Psoas muscle (tissue), 8 donors: ENCODE data around the gene FIBIN. TPM values are rescaled to one million over a fixed set of nuclear protein-coding genes. Genes with fewer than 3 reads are reported as not detected.

Experiments used
- ATAC-seq, 4 donors: fragments of 200-7000 bp; cut with Tn5 transposase; one replicate each; pipeline ENCODE4 v1.9.1; 2020; ENCODE audit warnings: moderate library complexity in 3 of 4, mild to moderate bottlenecking in 2 of 4
- DNase-seq, 2 donors: peaks; one replicate each; pipeline ENCODE4 v3.0.0-alpha.2; 2020
- H3K27ac ChIP-seq: fragments of 200-600 bp; one replicate; pipeline ENCODE4 v1.8.0; 2022
- H3K27me3 ChIP-seq, 3 donors: fragments of 200-600 bp in 1 of 3; one replicate each; pipeline versions ENCODE4 v1.6.1 to v1.8.0; 2013 to 2022; ENCODE audit warnings: low read length in 2 of 3, mild to moderate bottlenecking in 2 of 3, moderate library complexity in 1 of 3; ENCODE audit not compliant: insufficient read depth in 3 of 3
- H3K36me3 ChIP-seq, 2 donors: fragments of 200-600 bp in 1 of 2; one replicate each; pipeline versions ENCODE4 v1.6.1 to v1.8.0; 2013 to 2022; ENCODE audit warnings: low read depth in 1 of 2, mild to moderate bottlenecking in 1 of 2, moderate library complexity in 1 of 2; ENCODE audit not compliant: insufficient read depth in 1 of 2
- H3K4me1 ChIP-seq: fragments of 200-600 bp; one replicate; pipeline ENCODE4 v1.8.0; 2022
- H3K4me3 ChIP-seq: fragments of 200-600 bp; one replicate; pipeline ENCODE4 v1.8.0; 2022; ENCODE audit warnings: mild to moderate bottlenecking
- H3K9me3 ChIP-seq: fragments of 200-600 bp; one replicate; pipeline ENCODE4 v1.8.0; 2022
- WGBS, 3 donors: extraction: QIAGEN DNeasy Blood & Tissue Kit; methylation state at CpG; one replicate each; pipeline versions ENCODE4 v1.1.6 to v1.1.7; 2013; 5-methylcytosine and 5-hydroxymethylcytosine counted together
- intact Hi-C, 2 donors: fragments of 100-400 bp; cut with DNase I; formaldehyde crosslinking; loops; one replicate each; pipeline versions ENCODE4 v1.11.0 to v1.14.2; 2022
- polyA plus RNA-seq, 3 donors: library from polyadenylated mRNA; stranded (reverse); fragments of 200-250 nt; gene quantifications; one replicate each; pipeline ENCODE4 v1.2.3, GENCODE V29; 2013
- total RNA-seq, 4 donors: library from RNA; stranded (reverse); fragmentation: NEBNext Ultra II Directional in 2 of 4; extraction: Animal tissue kit (Norgen Biotek cat#: 25700) in 2 of 4; gene quantifications; one replicate each; pipeline versions ENCODE4 v1.2.1 to v1.2.4, GENCODE V29; 2021 to 2023
- TF ChIP-seq, protein P1 (sequence below): fragments of 200-600 bp; IDR thresholded peaks from one replicate; pipeline ENCODE4 v1.8.0; 2022; ENCODE audit warnings: antibody characterized with exemption
- donor health status: healthy with polysubstance abuse.
- donor health status: DM: no; HTN: no; CAD: no; lungs with moderate emphysema.
- donor health status: Bipolar disorder and iron deficiency.
- donor health status: healthy.
- donor health status: DM: yes; HTN: yes; CAD: no.
- donor health status: DM: no; HTN: no; CAD: no.
- donor health status: DM: no; HTN: no; CAD: no.
- donor health status: DM: yes; HTN: yes; CAD: no.

FIBIN gene
- total and polyA plus RNA-seq, 7 donors: 3.0 to 8.9 (median 4.9) TPM

- 50 to 62% (median 58%) methylated on average over 4 of the region's 4 CpGs for WGBS, 3 donors
- ATAC-seq (no peak), DNase-seq (no peak)
- no peaks in the 10 kb centered on the region for H3K4me1 ChIP-seq
- no peak overlapping the region for H3K4me3 ChIP-seq
- no peaks in the 10 kb centered on the region for H3K9me3 ChIP-seq
- TF ChIP-seq, protein P1, sequence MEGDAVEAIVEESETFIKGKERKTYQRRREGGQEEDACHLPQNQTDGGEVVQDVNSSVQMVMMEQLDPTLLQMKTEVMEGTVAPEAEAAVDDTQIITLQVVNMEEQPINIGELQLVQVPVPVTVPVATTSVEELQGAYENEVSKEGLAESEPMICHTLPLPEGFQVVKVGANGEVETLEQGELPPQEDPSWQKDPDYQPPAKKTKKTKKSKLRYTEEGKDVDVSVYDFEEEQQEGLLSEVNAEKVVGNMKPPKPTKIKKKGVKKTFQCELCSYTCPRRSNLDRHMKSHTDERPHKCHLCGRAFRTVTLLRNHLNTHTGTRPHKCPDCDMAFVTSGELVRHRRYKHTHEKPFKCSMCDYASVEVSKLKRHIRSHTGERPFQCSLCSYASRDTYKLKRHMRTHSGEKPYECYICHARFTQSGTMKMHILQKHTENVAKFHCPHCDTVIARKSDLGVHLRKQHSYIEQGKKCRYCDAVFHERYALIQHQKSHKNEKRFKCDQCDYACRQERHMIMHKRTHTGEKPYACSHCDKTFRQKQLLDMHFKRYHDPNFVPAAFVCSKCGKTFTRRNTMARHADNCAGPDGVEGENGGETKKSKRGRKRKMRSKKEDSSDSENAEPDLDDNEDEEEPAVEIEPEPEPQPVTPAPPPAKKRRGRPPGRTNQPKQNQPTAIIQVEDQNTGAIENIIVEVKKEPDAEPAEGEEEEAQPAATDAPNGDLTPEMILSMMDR: no peak
- no peaks in the 10 kb centered on the region for H3K36me3 ChIP-seq
- H3K27ac ChIP-seq: no peak overlapping the region
- no peaks in the 10 kb centered on the region for H3K27me3 ChIP-seq
- intact Hi-C loops: no loop called here
Measured at GRCh38 chr11:27002838-27003237, 8.9 kb downstream of the FIBIN start.

DNA sequence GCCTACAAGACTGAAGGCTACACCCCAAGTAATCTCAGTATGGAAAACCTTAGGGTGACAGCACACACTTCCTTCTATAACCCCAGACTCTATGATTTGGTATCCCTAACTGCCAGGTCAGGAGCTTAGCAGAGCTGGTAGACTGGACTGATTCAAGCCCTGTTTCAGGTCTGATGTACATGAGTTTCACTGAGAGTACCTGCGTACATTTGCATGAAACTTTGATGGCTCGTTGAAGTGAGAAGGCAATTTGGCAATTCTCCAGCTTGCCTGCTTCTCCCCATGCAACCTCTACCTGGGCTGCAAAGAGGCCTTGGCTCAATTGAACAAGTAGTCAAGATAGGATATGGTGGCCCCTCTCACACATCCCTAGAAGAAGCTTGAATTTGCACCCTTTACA, 10.2 kb downstream of the FIBIN start:
- no peaks in the 10 kb centered on the region for H3K36me3 ChIP-seq
- H3K4me1 ChIP-seq: no peaks in the 10 kb centered on the region
- no peak overlapping the region for H3K27ac ChIP-seq
- no peaks in the 10 kb centered on the region for H3K9me3 ChIP-seq
- intact Hi-C loops: no loop called here
- no peaks in the 10 kb centered on the region for H3K27me3 ChIP-seq
- 87 to 89% (median 88%) methylated on average over 2 of the region's 2 CpGs for WGBS, 3 donors
- TF ChIP-seq, protein P1: no peak
- no peak for ATAC-seq
- no peak for DNase-seq
- H3K4me3 ChIP-seq: no peak overlapping the region

- intact Hi-C loops: no loop called here
Measured at GRCh38 chr11:27008811-27009535, 15.1 kb downstream of the FIBIN start.

DNA sequence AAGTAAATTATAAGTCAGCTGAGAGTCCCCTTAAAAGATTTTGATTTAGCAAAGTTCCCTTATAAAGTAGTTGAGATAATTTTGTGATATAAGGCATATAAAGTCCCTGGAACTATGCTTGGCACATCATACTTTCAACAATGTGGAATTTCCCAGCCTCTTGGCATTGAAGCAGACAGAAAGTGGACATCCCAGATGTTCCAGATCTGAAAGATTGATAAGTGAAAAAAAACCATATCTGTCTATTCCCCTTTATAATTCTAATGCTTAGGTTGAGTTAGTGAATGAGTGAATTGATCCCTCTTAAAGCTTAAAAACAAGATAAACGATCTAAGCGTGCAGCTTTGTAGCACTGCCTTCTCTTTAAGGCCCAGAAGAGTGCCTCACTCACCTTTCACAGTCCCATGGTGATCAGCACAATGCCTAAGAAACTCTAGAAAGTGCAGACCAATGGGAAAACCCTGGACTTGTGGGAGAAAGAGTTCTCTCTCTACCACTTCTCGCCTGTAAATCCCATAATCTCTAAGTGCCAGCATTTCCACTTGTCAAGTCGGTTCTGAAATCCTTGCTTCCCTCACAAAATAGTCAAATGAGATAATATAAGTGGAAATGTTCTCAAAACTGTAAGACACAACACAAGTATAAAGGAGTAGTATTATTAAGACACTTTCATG, 17.8 kb downstream of the FIBIN start:
- intact Hi-C loops: no loop called here
- Histone ChIP-seq H3K27me3 (no peaks in the 10 kb centered on the region), H3K4me3 (no peak overlapping the region), H3K36me3 (no peaks in the 10 kb centered on the region), H3K9me3 (no peaks in the 10 kb centered on the region), H3K4me1 (no peaks in the 10 kb centered on the region), H3K27ac (no peak overlapping the region)
- no peak for DNase-seq
- TF ChIP-seq, protein P1: no peak
- ATAC-seq: no peak
- WGBS, 3 donors: 41 to 60% (median 46%) methylated on average over 4 of the region's 4 CpGs

More at GRCh38 chr11:27008811-27009535, 15.1 kb downstream of the FIBIN start:
- H3K27ac ChIP-seq: no peak overlapping the region
- H3K36me3 ChIP-seq: no peaks in the 10 kb centered on the region
- no peaks in the 10 kb centered on the region for H3K4me1 ChIP-seq
- ATAC-seq: no peak
- no peaks in the 10 kb centered on the region for H3K27me3 ChIP-seq
- DNase-seq: no peak
- TF ChIP-seq, protein P1: no peak
- no peak overlapping the region for H3K4me3 ChIP-seq
- H3K9me3 ChIP-seq: no peaks in the 10 kb centered on the region
